Posterior cingulate gyrus (tissue), 11 donors: ENCODE measurements around the gene SPATA17.
A peak's percentile ranks its signal among the peaks of the same experiment; 100 is the strongest.

ENCODE experiments used
- DNase-seq, 10 donors: peaks; one replicate each; pipeline versions ENCODE4 v3.0.0 to v3.0.0-alpha.2; 2020 to 2021; ENCODE audit warnings: mixed read lengths in 3 of 10
- intact Hi-C: fragments of 100-400 bp; cut with DNase I; formaldehyde crosslinking; loops from one replicate; pipeline ENCODE4 v1.15.1; 2023

SPATA17 gene

GRCh38 chr1:217846733-217847132, 215.6 kb downstream of the SPATA17 start:
- intact Hi-C loops = no loop called here
- no peak for DNase-seq

- DNase-seq = no peak
- intact Hi-C loops = no loop called here
Measured at GRCh38 chr1:217847643-217848042, 216.5 kb downstream of the SPATA17 start.

- intact Hi-C loops = no loop called here
- no peak for DNase-seq
Measured at GRCh38 chr1:217856342-217857034, 225.3 kb downstream of the SPATA17 start.

GRCh38 chr1:217857061-217857460, 225.9 kb downstream of the SPATA17 start:
- intact Hi-C loops = no loop called here
- DNase-seq = peak in 1 of 10 donors; percentile 10

GRCh38 chr1:217861658-217862057, 230.5 kb downstream of the SPATA17 start:
- intact Hi-C loops = no loop called here
- no peak for DNase-seq

- intact Hi-C loops = no loop called here
- DNase-seq = no peak
Measured at GRCh38 chr1:217867446-217867995, 236.4 kb downstream of the SPATA17 start.

GRCh38 chr1:217871955-217872354, 240.8 kb downstream of the SPATA17 start:
- no peak for DNase-seq
- intact Hi-C loops = no loop called here

GRCh38 chr1:217875229-217875628, 244.1 kb downstream of the SPATA17 start:
- no peak for DNase-seq
- intact Hi-C loops = no loop called here

GRCh38 chr1:217876401-217876800, 245.3 kb downstream of the SPATA17 start:
- intact Hi-C loops = no loop called here

GRCh38 chr1:217876896-217877295, 245.8 kb downstream of the SPATA17 start:
- intact Hi-C loops = no loop called here
- no peak for DNase-seq

More at GRCh38 chr1:217876401-217876800, 245.3 kb downstream of the SPATA17 start:
- no peak for DNase-seq

- DNase-seq = no peak
- intact Hi-C loops = no loop called here
Measured at GRCh38 chr1:217881131-217881543, 250.0 kb downstream of the SPATA17 start.

GRCh38 chr1:217881607-217882332, 250.6 kb downstream of the SPATA17 start:
- intact Hi-C loops = no loop called here
- DNase-seq = peak in 1 of 10 donors; percentile 74

- DNase-seq = no peak
- intact Hi-C loops = no loop called here
Measured at GRCh38 chr1:217885181-217885580, 254.0 kb downstream of the SPATA17 start.

GRCh38 chr1:217888328-217888727, 257.2 kb downstream of the SPATA17 start:
- intact Hi-C loops = no loop called here

GRCh38 chr1:217889401-217889800, 258.3 kb downstream of the SPATA17 start:
- intact Hi-C loops = no loop called here
- no peak for DNase-seq

More at GRCh38 chr1:217888328-217888727, 257.2 kb downstream of the SPATA17 start:
- DNase-seq = no peak

GRCh38 chr1:217891966-217892365, 260.8 kb downstream of the SPATA17 start:
- intact Hi-C loops = no loop called here
- no peak for DNase-seq

GRCh38 chr1:217892750-217893149, 261.6 kb downstream of the SPATA17 start:
- intact Hi-C loops = no loop called here
- DNase-seq = no peak

GRCh38 chr1:217895841-217896240, 264.7 kb downstream of the SPATA17 start:
- DNase-seq = no peak
- intact Hi-C loops = no loop called here

GRCh38 chr1:217896490-217896889, 265.3 kb downstream of the SPATA17 start:
- no peak for DNase-seq
- intact Hi-C loops = no loop called here

- DNase-seq = no peak
- intact Hi-C loops = no loop called here
Measured at GRCh38 chr1:217897100-217897499, 266.0 kb downstream of the SPATA17 start.

GRCh38 chr1:217899614-217900013, 268.5 kb downstream of the SPATA17 start:
- intact Hi-C loops = no loop called here
- no peak for DNase-seq

GRCh38 chr1:217907504-217907903, 276.4 kb downstream of the SPATA17 start:
- intact Hi-C loops = no loop called here
- DNase-seq = no peak
